GM23338 (cell line): Measurements from ENCODE around the gene ZNF317. TPM values are rescaled to one million over a fixed set of nuclear protein-coding genes. Genes with fewer than 3 reads are reported as not detected.

Experiments
- ATAC-seq: fragments of 200-7000 bp; cut with Tn5 transposase; 3 replicates; pipeline ENCODE4 v1.9.1; 2020
- DNase-seq: peaks from one replicate; pipeline ENCODE4 v3.0.0-alpha.2; 2015; ENCODE audit warnings: low spot score
- H2AFZ ChIP-seq: fragments of 200-600 bp; sonication (generic); 2 replicates; pipeline ENCODE4 v1.8.0; 2016; ENCODE audit warnings: antibody characterized with exemption, mild to moderate bottlenecking, moderate library complexity
- H3F3A ChIP-seq: fragments of 200-600 bp; sonication (generic); replicated peaks from 2 replicates; pipeline ENCODE4 v1.8.0; 2017; ENCODE audit warnings: antibody characterized with exemption, mixed run types, low read depth
- H3K27ac ChIP-seq: fragments of 200-600 bp; sonication (generic); 2 replicates; pipeline ENCODE4 v1.6.1; 2016; ENCODE audit warnings: low read depth
- H3K27me3 ChIP-seq: fragments of 200-600 bp; sonication (generic); 2 replicates; pipeline ENCODE4 v1.8.0; 2016; ENCODE audit warnings: mild to moderate bottlenecking, mixed run types, moderate library complexity; ENCODE audit not compliant: insufficient read depth
- H3K36me3 ChIP-seq: fragments of 200-600 bp; sonication (generic); 2 replicates; pipeline ENCODE4 v1.8.0; 2016; ENCODE audit warnings: mild to moderate bottlenecking; ENCODE audit not compliant: insufficient read depth
- H3K4me1 ChIP-seq: fragments of 200-600 bp; sonication (generic); 2 replicates; pipeline ENCODE4 v1.8.0; 2016; ENCODE audit warnings: mild to moderate bottlenecking, moderate library complexity; ENCODE audit not compliant: insufficient read depth
- H3K4me2 ChIP-seq: fragments of 200-600 bp; sonication (generic); 2 replicates; pipeline ENCODE4 v1.7.1; 2017; ENCODE audit warnings: mixed run types
- H3K4me3 ChIP-seq: fragments of 200-600 bp; sonication (generic); 2 replicates; pipeline ENCODE4 v1.6.1; 2016; ENCODE audit warnings: mixed run types
- H3K79me2 ChIP-seq: fragments of 200-600 bp; sonication (generic); replicated peaks from 2 replicates; pipeline ENCODE4 v1.8.0; 2017; ENCODE audit warnings: mild to moderate bottlenecking; ENCODE audit not compliant: insufficient read depth
- H3K9me2 ChIP-seq: fragments of 200-600 bp; sonication (generic); 2 replicates; pipeline ENCODE4 v1.8.0; 2017; ENCODE audit not compliant: insufficient read depth
- H4K20me1 ChIP-seq: fragments of 200-600 bp; sonication (generic); replicated peaks from 2 replicates; pipeline ENCODE4 v1.8.0; 2017; ENCODE audit warnings: mild to moderate bottlenecking; ENCODE audit not compliant: insufficient read depth
- H3K27ac Mint-ChIP-seq: 2 replicates; pipeline ENCODE4 v1.8.0; 2020; ENCODE audit warnings: inconsistent platforms, mild to moderate bottlenecking, moderate library complexity, mixed read lengths
- H3K27me3 Mint-ChIP-seq: 3 replicates; pipeline ENCODE4 v1.8.0; 2022; ENCODE audit warnings: low read depth, mild to moderate bottlenecking, moderate library complexity, mixed read lengths, inconsistent platforms; ENCODE audit not compliant: insufficient read depth, poor library complexity
- H3K36me3 Mint-ChIP-seq: 3 replicates; pipeline ENCODE4 v1.8.0; 2021; ENCODE audit warnings: low read depth, mild to moderate bottlenecking, inconsistent platforms, moderate library complexity, mixed read lengths
- H3K4me1 Mint-ChIP-seq: 3 replicates; pipeline ENCODE4 v1.8.0; 2020; ENCODE audit warnings: mild to moderate bottlenecking, inconsistent platforms, mixed read lengths
- H3K4me3 Mint-ChIP-seq: 3 replicates; pipeline ENCODE4 v1.8.0; 2021; ENCODE audit warnings: moderate library complexity, mild to moderate bottlenecking, inconsistent platforms, mixed read lengths
- H3K9me3 Mint-ChIP-seq: 3 replicates; pipeline ENCODE4 v1.8.0; 2020; ENCODE audit warnings: moderate library complexity, mild to moderate bottlenecking, inconsistent platforms, mixed read lengths
- CREB1 ChIP-seq: fragments of 250-450 bp; sonication (Bioruptor Pico); IDR thresholded peaks from 2 replicates; pipeline ENCODE4 v1.5.0; 2020; ENCODE audit warnings: low read depth, mild to moderate bottlenecking, moderate library complexity
- CTCF ChIP-seq, 2 experiments: fragments of 200-600 bp in 1 of 2; sonication (generic) in 1 of 2; conservative IDR thresholded peaks; 2 replicates each; pipeline versions ENCODE4 v1.5.1 to v1.6.1; 2016 to 2017; ENCODE audit warnings: antibody characterized with exemption in 2 of 2, low read depth in 2 of 2, mild to moderate bottlenecking in 2 of 2, moderate library complexity in 1 of 2
- EZH2 ChIP-seq: fragments of 200-600 bp; sonication (generic); IDR thresholded peaks from one replicate; pipeline ENCODE4 v1.8.0; 2017; ENCODE audit warnings: antibody characterized with exemption, mild to moderate bottlenecking, low read depth; ENCODE audit not compliant: unreplicated experiment
- EZH2phosphoT487 ChIP-seq: fragments of 200-600 bp; sonication (generic); IDR thresholded peaks from one replicate; pipeline ENCODE4 v1.8.1; 2018; ENCODE audit warnings: antibody characterized with exemption; ENCODE audit not compliant: unreplicated experiment
- JUNB ChIP-seq: IDR thresholded peaks from one replicate; pipeline ENCODE4 v1.6.1; 2016; ENCODE audit warnings: antibody characterized with exemption; ENCODE audit not compliant: unreplicated experiment
- NANOG ChIP-seq: IDR thresholded peaks from 2 replicates; pipeline ENCODE4 v1.6.1; 2016; ENCODE audit warnings: antibody characterized with exemption, borderline replicate concordance
- POLR2AphosphoS5 ChIP-seq: IDR thresholded peaks from 2 replicates; pipeline ENCODE4 v1.6.1; 2016; ENCODE audit warnings: antibody characterized with exemption, low read depth
- REST ChIP-seq: IDR thresholded peaks from one replicate; pipeline ENCODE4 v1.6.1; 2018; ENCODE audit warnings: antibody characterized with exemption; ENCODE audit not compliant: unreplicated experiment
- STAT1 ChIP-seq: IDR thresholded peaks from one replicate; pipeline ENCODE4 v1.6.1; 2016; ENCODE audit warnings: antibody characterized with exemption; ENCODE audit not compliant: unreplicated experiment
- ZNF114 ChIP-seq: fragments of 250-450 bp; sonication (Bioruptor Pico); IDR thresholded peaks from 2 replicates; pipeline ENCODE4 v1.5.0; 2020; ENCODE audit warnings: mild to moderate bottlenecking, moderate library complexity
- ZNF331 ChIP-seq: fragments of 250-450 bp; sonication (Bioruptor Pico); IDR thresholded peaks from 2 replicates; pipeline ENCODE4 v1.5.0; 2020; ENCODE audit warnings: low read depth, mild to moderate bottlenecking, moderate library complexity
- ZNF462 ChIP-seq: fragments of 250-450 bp; sonication (Bioruptor Pico); IDR thresholded peaks from 2 replicates; pipeline ENCODE4 v1.5.0; 2020; ENCODE audit warnings: mild to moderate bottlenecking, moderate library complexity
- polyA plus RNA-seq: library from polyadenylated mRNA; unstranded; fragments of >200 nt; fragmentation: Nextera tagmentation; extraction: Ambion mirVana; gene quantifications from 2 replicates; pipeline ENCODE4 v1.2.1, GENCODE V29; 2016
- total RNA-seq: library from RNA; depleted of rRNA; stranded (reverse); fragments of >200 nt; shearing (Covaris generic); gene quantifications from 2 replicates; pipeline ENCODE4 v1.2.3, GENCODE V29; 2014
- TF ChIP-seq, protein P1 (sequence below): IDR thresholded peaks from 2 replicates; pipeline ENCODE4 v1.6.1; 2016; ENCODE audit warnings: antibody characterized with exemption

ZNF317 gene
- total and polyA plus RNA-seq, 2 experiments from 2014 or later, result 25.2 to 32.4 TPM

DNA sequence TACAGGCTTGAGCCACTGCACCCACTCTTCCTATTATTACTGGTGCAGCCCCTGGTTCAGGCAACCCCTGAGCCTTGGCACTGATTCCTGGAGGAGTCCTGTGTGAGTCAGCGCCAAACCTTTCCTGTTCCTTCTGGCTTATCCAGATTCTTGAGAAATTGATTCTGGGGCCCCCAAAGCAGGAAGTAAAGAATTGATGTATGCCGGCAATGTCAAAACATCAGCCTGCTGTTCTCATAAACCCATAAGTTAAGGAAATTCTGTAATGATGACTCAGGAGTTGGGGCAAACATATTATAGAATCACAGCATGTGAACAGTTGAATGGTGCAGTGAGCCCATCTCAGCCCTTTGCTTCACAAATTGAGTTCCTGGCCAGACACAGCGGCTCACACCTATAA is 12.0 kb upstream of the ZNF317 start:
- Mint-ChIP-seq H3K27me3 (peaks cover 4% of the 10 kb centered on the region), H3K9me3 (peaks cover 87% of the 10 kb centered on the region), H3K36me3 (peaks cover 42% of the 10 kb centered on the region), H3K27ac (no peak overlapping the region), H3K4me1 (no peaks in the 10 kb centered on the region), H3K4me3 (no peak overlapping the region)
- Histone ChIP-seq H3K27me3 (no peaks in the 10 kb centered on the region), H2AFZ (no peak overlapping the region), H3K79me2 (no peaks in the 10 kb centered on the region), H3K9me2 (no peaks in the 10 kb centered on the region), H3K27ac (no peak overlapping the region), H3K4me1 (no peaks in the 10 kb centered on the region), H3K4me2 (no peak overlapping the region), H3K36me3 (no peaks in the 10 kb centered on the region), H3F3A (no peaks in the 10 kb centered on the region), H4K20me1 (no peaks in the 10 kb centered on the region), H3K4me3 (no peak overlapping the region)
- ATAC-seq, result no peak
- no peak for DNase-seq
- no peak for TF ChIP-seq ZNF462
- TF ChIP-seq STAT1, result no peak
- TF ChIP-seq EZH2, result no peak
- TF ChIP-seq EZH2phosphoT487, result no peak
- no peak for TF ChIP-seq JUNB
- no peak for TF ChIP-seq CREB1 (CRISPR knock-in tag)
- TF ChIP-seq NANOG, result no peak
- TF ChIP-seq ZNF114 (CRISPR knock-in tag), result no peak
- TF ChIP-seq POLR2AphosphoS5, result no peak
- TF ChIP-seq REST, result no peak
- TF ChIP-seq CTCF (conservative IDR thresholded peaks at IDR 0.05; ENCODE audit: low read depth in 2 of 2), result no peak
- no peak for TF ChIP-seq ZNF331 (CRISPR knock-in tag)
- TF ChIP-seq, protein P1, sequence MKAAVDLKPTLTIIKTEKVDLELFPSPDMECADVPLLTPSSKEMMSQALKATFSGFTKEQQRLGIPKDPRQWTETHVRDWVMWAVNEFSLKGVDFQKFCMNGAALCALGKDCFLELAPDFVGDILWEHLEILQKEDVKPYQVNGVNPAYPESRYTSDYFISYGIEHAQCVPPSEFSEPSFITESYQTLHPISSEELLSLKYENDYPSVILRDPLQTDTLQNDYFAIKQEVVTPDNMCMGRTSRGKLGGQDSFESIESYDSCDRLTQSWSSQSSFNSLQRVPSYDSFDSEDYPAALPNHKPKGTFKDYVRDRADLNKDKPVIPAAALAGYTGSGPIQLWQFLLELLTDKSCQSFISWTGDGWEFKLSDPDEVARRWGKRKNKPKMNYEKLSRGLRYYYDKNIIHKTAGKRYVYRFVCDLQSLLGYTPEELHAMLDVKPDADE, result no peak
